ENCODE measurements around the gene ZNF526.

ZNF526 gene

DNA sequence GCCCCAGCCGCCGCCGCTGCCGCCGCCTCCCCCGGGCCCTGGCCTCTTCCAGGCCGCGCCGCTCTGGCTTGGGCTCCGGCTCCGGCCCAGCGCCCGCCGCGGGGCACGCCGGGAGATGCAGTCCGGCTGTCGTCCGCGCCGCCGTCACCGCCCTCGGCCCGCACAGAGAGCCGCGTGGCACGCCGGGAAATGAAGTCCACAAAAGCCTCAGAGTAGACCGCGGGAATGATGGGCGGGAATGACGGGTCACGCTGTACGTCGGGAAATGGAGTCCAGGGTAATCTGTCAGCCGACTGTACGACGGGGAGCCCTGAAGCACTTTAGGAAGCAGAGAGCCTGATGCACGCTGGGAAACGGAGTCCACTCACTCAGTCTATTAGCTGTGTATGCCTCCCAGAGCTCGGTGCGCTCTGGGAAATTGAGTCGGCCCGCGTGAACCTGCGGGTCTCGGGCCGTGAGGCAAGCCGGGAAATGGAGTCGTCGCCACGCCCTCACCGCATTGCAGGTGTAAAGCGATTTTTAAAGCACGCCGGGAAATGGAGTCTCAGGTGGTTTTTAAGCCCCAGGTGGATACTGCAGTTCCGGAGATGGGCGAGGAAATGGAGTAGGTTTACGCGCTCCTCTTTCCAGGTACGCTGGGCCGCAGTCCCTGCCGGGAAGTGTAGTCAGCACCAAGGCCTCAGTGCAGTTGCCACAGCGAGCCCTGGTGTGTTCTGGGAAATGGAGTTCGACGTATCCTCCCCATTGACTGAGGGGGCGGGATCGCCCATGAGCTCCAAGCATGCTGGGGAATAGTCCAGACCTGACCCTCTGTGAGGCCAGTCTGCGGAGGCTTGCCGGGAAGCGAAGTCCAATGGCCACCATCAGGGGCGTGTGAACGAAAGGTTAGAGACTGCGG lies 22.6 kb downstream of the ZNF526 start, which contains the start of gene GSK3A:
Gene GSK3A (minus strand): TSS at position 91 of the 898 bp plus-strand sequence. CDS start 137 bp downstream, outside the sequence.
- Histone ChIP-seq H3K9me3 (ENCODE audit: insufficient read depth, low read depth, low read length) (no peaks in the 10 kb centered on the region), H3K4me3 (ENCODE audit: low read length, poor library complexity, severe bottlenecking) (peak within 1 kb of the TSS; percentile 78), H3K9ac (ENCODE audit: low read depth, low read length, poor library complexity, severe bottlenecking) (peak within 1 kb of the TSS; percentile 93), H3K4me2 (ENCODE audit: low read depth, low read length, poor library complexity, severe bottlenecking) (peak within 1 kb of the TSS; percentile 90), H3K4me1 (ENCODE audit: insufficient read depth, low read length, poor library complexity, severe bottlenecking) (peaks cover 30% of the 10 kb centered on the region), H4K20me1 (ENCODE audit: insufficient read depth, low read length, poor library complexity, severe bottlenecking) (peaks cover 8% of the 10 kb centered on the region), H3K79me2 (ENCODE audit: insufficient read depth, low read length) (peaks cover 37% of the 10 kb centered on the region), H3F3A (ENCODE audit: low read depth) (no peaks in the 10 kb centered on the region), H3K36me3 (ENCODE audit: insufficient read depth, low read length) (no peaks in the 10 kb centered on the region), H3K27me3 (ENCODE audit: insufficient read depth, low read length, poor library complexity, severe bottlenecking) (no peaks in the 10 kb centered on the region), H2AFZ (ENCODE audit: low read length) (peak within 1 kb of the TSS; percentile 84), H3K9me2 (replicated peaks; ENCODE audit: low read depth, low read length) (no peaks in the 10 kb centered on the region)
- TF ChIP-seq, protein P1, sequence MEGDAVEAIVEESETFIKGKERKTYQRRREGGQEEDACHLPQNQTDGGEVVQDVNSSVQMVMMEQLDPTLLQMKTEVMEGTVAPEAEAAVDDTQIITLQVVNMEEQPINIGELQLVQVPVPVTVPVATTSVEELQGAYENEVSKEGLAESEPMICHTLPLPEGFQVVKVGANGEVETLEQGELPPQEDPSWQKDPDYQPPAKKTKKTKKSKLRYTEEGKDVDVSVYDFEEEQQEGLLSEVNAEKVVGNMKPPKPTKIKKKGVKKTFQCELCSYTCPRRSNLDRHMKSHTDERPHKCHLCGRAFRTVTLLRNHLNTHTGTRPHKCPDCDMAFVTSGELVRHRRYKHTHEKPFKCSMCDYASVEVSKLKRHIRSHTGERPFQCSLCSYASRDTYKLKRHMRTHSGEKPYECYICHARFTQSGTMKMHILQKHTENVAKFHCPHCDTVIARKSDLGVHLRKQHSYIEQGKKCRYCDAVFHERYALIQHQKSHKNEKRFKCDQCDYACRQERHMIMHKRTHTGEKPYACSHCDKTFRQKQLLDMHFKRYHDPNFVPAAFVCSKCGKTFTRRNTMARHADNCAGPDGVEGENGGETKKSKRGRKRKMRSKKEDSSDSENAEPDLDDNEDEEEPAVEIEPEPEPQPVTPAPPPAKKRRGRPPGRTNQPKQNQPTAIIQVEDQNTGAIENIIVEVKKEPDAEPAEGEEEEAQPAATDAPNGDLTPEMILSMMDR (conservative IDR thresholded peaks at IDR 0.05; ENCODE audit: low read length): no peak
- no peak for TF ChIP-seq EZH2phosphoT487 (IDR thresholded peaks at IDR 0.05; ENCODE audit: borderline replicate concordance)

DNA sequence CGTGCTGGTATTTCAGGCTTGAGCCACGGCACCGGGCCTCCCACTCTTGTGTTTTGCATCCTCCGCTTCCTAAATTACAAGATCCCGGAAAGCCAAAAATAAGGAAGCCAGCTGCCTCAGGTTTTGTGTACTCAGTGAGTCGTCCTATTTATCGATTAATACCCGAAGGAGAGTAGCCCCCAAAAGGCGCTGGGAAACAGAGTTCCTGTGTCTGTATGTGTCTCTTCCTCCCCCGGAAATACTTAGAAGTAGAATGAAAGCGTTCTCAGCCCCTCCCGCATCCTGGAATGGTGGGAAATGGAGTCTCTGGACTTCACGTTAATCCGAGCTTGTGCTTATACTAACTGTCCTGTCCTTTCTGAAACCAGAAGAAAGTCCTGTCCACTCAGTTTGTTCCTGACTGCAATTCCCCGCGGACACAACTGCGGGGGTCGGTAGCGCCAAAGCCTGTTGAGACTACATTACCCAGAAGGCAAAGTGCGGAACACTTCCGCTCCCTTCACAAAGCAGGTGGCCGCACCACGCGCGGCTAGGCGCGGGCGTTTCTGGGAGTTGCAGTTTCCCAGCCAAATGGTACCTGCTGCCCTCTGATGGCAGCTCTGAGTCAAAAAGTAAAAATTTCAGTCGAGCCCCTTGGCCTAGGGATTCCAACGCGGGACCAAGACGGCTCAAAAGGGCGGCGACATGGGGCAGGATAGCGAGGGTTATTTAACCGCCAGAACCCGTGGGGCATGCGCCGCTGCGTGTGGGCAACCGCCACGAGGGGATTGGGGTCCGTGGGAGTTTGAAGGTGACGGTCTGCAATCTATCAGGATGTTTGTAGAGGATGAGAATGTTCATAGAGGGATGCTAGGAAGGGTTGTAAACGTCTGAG lies 24.5 kb downstream of the ZNF526 start:
- Histone ChIP-seq H3K4me1 (ENCODE audit: insufficient read depth, low read length, poor library complexity, severe bottlenecking) (peaks cover 25% of the 10 kb centered on the region), H3K4me2 (ENCODE audit: low read depth, low read length, poor library complexity, severe bottlenecking) (peak overlapping the region; percentile 90), H4K20me1 (ENCODE audit: insufficient read depth, low read length, poor library complexity, severe bottlenecking) (peaks cover 8% of the 10 kb centered on the region), H3K4me3 (ENCODE audit: low read length, poor library complexity, severe bottlenecking) (peak overlapping the region; percentile 78), H3K9me3 (ENCODE audit: insufficient read depth, low read depth, low read length) (no peaks in the 10 kb centered on the region), H3K36me3 (ENCODE audit: insufficient read depth, low read length) (no peaks in the 10 kb centered on the region), H3K79me2 (ENCODE audit: insufficient read depth, low read length) (peaks cover 26% of the 10 kb centered on the region), H3F3A (ENCODE audit: low read depth) (no peaks in the 10 kb centered on the region), H3K9ac (ENCODE audit: low read depth, low read length, poor library complexity, severe bottlenecking) (peak overlapping the region; percentile 81), H3K27me3 (ENCODE audit: insufficient read depth, low read length, poor library complexity, severe bottlenecking) (no peaks in the 10 kb centered on the region), H2AFZ (ENCODE audit: low read length) (peak overlapping the region; percentile 90), H3K9me2 (replicated peaks; ENCODE audit: low read depth, low read length) (no peaks in the 10 kb centered on the region)
- no peak for TF ChIP-seq EZH2phosphoT487 (IDR thresholded peaks at IDR 0.05; ENCODE audit: borderline replicate concordance)
- TF ChIP-seq, protein P1 (conservative IDR thresholded peaks at IDR 0.05; ENCODE audit: low read length): peak; percentile 77

DNA sequence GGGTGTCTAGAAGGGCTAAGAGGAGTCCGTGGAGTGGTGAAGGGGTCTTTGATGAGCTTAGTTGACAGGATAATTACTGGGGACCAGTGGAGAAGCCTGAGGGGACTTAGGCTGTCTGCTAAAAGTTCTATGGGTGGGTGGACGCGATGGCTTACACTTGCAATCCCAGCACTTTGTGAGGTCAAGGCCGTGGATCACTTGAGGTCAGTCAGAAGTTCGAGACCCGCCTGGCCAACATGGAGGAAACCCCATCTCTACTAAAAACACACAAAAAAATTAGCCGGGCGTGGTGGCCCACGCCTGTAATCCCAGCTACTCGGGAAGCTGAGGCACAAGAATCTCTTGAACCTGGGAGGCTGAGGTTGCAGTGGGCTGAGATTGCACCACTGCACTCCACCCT lies 25.1 kb downstream of the ZNF526 start:
- peaks cover 21% of the 10 kb centered on the region for H3K4me1 ChIP-seq (ENCODE audit: insufficient read depth, low read length, poor library complexity, severe bottlenecking)
- peak overlapping the region; percentile 78 for H3K4me3 ChIP-seq (ENCODE audit: low read length, poor library complexity, severe bottlenecking)
- H3K9me2 ChIP-seq (replicated peaks; ENCODE audit: low read depth, low read length): no peaks in the 10 kb centered on the region
- no peaks in the 10 kb centered on the region for H3K36me3 ChIP-seq (ENCODE audit: insufficient read depth, low read length)
- no peaks in the 10 kb centered on the region for H3F3A ChIP-seq (ENCODE audit: low read depth)
- peaks cover 6% of the 10 kb centered on the region for H4K20me1 ChIP-seq (ENCODE audit: insufficient read depth, low read length, poor library complexity, severe bottlenecking)
- no peak for TF ChIP-seq EZH2phosphoT487 (IDR thresholded peaks at IDR 0.05; ENCODE audit: borderline replicate concordance)
- TF ChIP-seq, protein P1 (conservative IDR thresholded peaks at IDR 0.05; ENCODE audit: low read length): no peak
- H2AFZ ChIP-seq (ENCODE audit: low read length): peak overlapping the region; percentile 74
- peak overlapping the region; percentile 35 for H3K9ac ChIP-seq (ENCODE audit: low read depth, low read length, poor library complexity, severe bottlenecking)
- H3K79me2 ChIP-seq (ENCODE audit: insufficient read depth, low read length): peaks cover 26% of the 10 kb centered on the region
- peak overlapping the region; percentile 90 for H3K4me2 ChIP-seq (ENCODE audit: low read depth, low read length, poor library complexity, severe bottlenecking)
- no peaks in the 10 kb centered on the region for H3K9me3 ChIP-seq (ENCODE audit: insufficient read depth, low read depth, low read length)
- no peaks in the 10 kb centered on the region for H3K27me3 ChIP-seq (ENCODE audit: insufficient read depth, low read length, poor library complexity, severe bottlenecking)

Measured in Loucy (cell line).